Central memory CD4-positive, alpha-beta T cell (primary cell): Measurements from ENCODE around the gene ZDHHC18.
"Not testable (repeated sequence)": the region's sequence is repeated elsewhere in the genome, so short reads cannot be mapped to it uniquely, and the experiment has no call there.

ENCODE experiments used
- DNase-seq: peaks from one replicate; pipeline ENCODE4 v3.0.0; 2022

Gene ZDHHC18

DNA sequence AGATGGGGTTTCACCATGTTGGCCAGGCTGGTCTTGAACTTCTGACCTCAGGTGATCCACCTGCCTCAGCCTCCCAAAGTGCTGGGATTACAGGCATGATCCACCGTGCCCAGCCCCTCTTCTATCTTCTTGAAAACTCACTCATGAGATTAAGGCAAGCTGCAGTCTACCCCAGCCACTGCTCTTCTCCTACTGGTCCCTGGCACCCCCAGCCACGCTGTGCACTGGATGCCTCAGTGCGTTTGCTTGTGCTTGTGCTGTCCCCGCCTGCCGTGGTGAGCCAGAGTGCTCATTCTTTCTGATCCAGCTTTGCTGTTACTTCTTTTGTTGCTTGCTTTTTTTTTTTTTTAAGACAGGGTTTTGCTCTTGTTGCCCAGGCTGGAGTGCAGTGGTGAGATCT is 11.2 kb downstream of the ZDHHC18 start:
- DNase-seq: not testable (repeated sequence)

DNA sequence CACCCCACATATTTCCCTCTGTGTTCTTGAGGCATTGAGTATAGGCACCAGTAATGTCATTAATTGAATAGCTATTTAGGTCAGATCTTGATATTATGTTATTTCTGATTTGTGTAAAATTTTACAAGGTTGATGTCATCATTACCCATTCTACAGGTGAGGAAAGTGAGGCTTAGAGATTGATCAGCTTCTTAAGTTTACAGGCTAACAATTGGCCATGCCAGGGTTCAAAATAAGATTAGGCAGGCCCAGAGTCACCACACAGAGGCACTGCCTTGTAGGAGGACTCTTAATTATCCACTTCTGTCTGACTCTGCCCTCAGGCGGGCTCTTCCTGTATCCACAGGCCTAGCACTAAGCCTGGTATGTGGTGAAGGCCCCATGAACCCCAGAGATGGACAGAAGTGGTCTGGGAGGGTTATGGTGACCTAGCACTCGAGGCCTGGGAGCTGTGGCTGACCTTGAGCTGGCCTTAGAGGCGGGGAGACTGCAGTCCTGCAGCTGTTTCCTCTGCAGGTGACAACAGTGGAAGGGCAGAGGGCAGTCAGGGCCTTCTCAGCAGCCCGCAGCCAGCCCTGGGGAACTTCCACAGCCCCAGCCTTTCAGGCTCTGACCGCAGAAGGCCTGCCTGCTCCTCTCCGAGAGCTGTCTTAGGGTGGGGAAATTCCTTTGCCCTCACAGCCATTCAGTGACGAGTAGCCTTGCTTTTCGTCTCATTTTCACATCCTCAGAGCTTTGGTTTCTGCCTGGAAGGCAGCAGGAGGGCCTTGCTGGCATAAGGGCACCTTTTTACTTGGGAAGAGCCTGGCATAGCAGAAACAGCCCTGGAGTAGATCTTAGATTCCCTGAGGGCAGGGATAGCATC is 12.2 kb downstream of the ZDHHC18 start:
- DNase-seq: peak; percentile 74

DNA sequence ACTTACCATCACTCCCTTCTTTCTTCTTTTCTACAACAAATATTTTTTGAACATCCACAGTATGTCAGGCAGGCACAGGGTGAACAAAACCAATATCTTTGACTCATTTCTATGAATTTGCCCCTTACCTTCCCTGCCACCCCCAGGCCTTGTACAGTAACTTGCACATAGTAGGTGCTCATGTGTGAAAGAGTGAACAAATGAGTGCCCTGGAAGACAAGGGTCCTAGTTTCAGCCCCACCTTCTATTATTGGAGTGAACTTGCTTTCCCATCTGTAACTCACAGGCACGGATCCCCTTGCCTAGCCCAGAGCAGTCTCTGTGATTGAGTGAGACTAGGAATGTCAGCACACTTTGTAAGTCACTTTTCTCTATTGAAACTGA is 12.8 kb downstream of the ZDHHC18 start:
- DNase-seq: no peak

DNA sequence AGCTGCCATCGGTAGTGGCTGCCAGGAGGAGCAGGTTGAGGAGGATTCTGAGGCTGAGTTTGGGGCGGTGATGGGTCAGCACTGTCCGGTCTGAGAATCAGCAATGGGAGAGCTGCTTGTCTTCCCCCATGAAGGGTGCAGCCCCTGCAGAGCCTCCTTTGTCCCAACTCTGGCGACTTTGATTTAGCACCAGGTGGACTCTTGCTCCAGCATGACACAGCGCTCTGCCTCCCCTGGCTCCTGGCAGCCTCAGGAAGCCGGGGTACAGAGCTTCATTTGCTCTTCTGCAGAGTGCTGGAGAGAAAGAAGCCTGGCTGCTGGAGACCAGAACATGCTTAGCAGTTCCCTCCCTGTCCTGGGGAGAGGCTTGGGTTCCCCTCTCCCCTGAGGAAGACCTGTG is 13.3 kb downstream of the ZDHHC18 start:
- DNase-seq: no peak

DNA sequence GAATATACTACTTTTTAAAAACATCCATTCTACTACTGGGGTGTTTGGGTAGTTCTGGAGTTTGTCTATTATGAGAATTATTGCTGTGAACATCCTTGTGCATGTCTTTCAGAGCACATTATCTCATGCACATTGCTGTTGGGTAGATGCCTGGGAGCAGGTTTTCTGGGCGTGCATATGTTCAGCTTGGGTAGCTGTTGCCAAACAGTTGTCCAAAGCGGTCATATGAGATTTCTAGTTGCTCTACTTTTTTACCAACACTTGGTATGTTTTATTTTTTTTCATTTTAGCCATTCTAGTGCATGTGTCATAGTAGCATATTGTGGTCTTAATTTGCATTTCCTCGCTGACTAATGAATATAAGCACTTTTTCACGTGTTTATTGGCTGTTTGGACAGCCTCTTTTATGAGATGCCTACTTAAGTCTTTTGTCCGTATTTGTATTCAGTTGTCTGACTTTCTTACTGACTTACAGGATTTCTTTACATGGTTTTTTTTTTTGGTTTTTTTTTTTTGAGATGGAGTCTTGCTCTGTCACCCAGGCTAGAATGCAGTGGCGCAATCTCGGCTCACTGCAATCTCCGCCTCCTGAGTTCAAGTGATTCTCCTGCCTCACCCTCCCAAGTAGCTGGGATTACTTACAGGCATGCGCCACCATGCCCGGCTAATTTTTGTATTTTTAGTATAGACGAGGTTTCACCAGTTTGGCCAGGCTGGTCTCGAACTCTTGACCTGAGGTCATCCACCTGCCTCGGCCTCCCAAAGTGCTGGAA is 18.1 kb downstream of the ZDHHC18 start:
- no peak for DNase-seq

DNA sequence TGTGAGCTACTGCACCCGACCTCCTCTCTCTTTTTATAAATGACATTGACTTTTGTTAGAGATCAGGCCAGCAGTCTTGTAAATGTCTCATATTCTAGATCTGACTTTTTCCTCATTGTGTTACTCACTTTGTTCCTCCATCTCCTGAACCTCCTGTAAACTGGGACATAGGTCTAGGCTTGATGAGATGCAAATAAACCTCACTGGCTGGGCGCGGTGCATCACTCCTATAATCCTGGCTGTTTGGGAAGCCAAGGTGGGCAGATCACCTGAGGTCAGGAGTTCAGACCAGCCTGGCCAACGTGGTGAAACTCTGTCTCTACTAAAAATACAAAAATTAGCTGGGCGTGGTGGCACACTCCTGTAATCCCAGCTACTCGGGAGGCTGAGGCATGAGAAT is 21.3 kb downstream of the ZDHHC18 start:
- DNase-seq: not testable (repeated sequence)

DNA sequence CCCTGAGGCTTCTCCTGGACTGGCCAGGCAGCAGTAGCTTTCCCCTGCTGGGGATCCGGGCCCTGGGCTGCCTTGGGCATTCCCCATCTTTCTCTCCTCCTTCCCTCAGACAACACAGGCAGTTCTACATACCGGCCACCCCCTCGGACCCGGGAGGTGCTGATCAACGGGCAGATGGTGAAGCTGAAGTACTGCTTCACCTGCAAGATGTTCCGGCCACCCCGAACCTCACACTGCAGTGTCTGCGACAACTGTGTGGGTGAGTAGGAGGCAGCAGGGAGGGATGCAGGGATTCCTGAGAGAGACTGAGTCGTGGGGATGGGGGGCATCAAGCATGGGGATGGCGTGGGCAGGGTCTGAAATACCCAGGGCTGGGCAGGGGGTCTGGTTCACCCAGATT is 22.0 kb downstream of the ZDHHC18 start:
- DNase-seq: no peak

DNA sequence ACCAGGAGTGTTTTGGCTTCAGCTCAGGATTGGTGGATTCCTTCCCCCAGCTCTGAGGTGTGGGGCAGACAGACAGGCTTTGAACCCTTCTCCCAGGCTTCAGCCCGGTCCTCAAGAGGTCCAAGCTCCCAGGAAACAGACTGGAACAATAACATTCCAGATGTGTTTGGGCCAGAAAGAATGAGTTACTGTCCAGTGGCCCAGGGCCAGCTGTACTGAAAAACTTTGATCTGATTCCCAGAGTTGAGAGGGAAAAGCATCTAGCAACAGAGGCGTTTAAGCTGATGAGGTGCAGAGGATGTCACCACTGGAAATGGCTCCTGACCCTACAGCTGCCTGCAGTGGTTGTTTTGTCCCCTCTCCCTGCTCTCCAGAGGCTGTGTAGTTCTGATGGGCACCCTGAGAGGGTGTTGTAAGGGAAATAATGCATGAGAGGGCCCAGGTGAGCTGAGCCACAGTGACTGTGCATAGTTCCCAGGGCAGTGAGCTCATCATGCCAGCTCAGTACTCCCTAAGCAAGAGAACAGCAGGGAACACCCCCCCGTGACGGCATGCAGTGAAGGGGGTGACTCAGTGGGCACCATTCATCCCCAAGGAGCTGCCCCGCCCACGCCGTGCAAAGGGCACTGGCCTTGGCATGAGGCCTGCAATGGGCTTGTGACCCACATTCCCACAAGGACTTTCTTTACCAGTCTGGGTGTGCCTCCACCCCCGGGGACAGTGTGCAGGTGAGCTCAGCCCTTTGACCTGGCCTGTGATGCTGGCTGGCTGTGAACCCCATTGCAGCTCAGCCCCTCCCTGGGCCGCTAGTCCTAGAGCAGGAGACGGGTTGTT is 22.7 kb downstream of the ZDHHC18 start:
- no peak for DNase-seq

DNA sequence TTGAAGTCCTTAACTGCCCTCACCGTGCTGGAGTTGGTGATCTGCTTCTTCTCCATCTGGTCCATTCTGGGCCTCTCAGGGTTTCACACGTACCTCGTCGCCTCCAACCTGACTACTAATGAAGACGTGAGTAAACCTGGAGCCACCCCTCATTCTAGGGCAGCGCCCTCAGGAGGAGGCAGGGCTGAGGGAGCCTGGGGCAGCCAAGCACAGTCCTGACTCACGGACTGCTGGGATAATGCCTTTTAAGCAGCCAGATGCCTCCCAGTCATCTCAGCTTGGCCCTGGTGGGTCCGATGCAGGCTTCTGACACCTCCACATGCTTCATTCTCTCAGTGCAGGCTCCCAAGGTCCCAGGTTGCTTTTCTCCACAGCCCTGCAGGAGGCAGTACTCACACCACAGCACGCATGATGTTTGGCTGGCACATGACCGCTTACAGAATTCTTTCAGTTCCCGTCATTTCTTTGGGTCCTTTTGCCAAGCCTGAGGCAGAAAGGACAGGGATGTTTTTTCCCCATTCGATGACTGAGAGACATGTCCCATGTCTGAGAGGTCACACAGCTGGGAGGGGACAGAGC is 24.7 kb downstream of the ZDHHC18 start:
- no peak for DNase-seq

DNA sequence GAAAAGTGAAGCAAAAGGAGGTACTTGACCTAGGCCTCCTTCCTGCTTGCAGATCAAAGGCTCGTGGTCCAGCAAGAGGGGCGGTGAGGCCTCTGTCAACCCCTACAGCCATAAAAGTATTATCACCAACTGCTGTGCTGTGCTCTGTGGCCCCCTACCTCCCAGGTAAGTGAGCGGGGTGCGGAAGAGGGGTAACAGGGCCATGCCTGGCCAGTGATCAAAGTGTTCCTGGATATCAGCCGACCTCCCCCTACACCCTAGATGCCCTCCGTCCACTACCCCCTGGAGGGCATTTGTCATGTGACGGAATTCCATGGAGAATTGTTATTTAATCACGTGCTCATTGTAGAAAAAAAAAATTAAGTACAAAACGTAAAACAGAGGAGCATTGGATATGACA is 26.2 kb downstream of the ZDHHC18 start:
- DNase-seq: no peak

DNA sequence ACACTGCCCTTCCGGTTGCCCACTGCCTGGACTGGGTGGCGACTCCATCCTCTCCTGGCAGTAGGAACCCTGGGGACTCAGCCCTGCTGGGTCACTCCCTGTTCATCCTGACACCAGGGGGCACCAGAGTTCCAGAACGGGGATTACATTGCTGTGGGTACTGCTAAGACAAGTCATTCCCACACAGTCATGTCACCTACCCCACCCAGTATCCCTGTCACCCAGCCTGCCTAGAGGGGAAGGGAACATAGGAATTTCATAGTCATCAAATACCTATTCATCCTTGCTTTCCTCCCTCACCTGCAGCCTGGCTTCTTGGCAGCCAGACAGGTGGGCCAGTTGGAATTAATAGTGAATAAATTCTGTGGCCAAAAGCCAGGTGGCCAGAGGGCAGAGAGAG is 26.7 kb downstream of the ZDHHC18 start:
- DNase-seq: peak; percentile 64

DNA sequence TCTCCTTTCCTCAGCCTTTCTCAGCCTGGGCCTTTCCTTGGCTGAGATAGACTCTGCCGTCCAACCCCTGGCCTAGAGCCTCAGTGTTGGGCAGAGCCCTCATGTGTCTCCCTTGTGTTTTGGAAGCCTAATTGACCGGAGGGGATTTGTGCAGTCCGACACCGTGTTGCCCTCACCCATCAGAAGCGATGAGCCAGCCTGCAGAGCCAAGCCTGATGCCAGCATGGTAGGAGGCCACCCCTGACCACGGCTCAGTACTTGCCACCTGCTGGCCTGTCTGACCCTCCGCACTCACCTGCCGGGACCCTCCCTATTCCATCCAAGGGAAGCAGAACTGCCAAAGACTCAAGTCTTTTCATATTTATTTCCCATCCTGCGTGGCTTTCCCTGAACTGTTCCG is 27.1 kb downstream of the ZDHHC18 start:
- DNase-seq: no peak

DNA sequence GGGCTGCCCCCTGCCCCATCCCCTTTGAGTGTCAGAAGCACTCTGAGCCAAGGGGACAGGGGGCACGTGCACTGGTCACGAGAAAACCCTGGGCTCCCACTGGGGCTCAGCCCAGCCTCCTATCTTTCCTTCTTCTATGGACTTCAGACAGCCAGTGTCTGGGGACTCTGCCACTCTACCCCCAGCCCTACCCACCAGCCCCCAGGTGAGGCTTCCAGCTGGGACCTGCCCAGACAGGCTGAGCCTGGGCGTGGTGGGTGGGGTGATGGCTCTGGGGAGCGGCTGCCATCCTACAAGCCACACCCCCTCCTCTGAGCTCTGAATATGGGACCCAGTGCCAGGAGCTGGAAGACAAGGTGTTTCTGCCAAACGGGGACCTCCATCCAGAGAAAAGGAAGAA is 28.4 kb downstream of the ZDHHC18 start:
- DNase-seq: no peak

DNA sequence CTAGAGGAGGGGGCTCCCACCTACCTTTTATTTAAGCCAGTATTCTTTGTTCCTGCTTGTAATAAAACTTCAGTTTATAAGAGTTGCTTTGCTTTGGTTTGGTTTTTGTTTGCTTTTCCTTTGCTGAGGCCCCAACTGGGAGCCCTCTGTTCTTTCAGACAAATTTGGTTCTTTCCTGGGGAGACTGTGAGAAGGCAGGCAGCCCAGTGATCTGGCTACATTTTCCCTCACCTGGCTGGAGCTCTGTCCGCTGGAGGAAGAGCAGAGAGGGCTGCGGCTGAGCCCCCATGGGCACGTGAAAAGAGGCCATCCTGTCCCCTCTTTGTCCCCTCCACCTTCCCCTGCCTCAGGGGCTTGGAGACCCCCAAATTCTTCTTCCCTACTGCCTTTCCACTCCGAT is 29.1 kb downstream of the ZDHHC18 start:
- DNase-seq: no peak

DNA sequence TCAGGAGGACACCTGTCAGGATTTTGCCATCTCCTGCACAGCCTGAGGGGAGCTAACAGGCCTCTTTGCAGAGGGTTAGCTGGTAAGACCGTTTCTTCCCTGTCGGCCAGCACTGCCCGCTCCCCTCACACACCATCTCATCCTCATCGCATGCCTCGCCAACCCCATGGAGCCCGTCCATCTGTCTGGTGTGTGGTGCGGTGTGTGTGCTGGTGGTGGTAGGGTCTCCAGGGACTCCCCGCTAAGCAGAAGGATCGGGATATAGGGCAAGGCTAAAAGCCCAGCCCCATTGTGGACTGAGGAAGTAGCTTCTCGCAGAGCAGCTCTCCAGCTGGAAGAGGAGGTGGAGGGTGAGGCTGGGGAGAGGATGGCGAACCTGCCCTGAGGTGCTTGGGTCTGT is 29.7 kb downstream of the ZDHHC18 start:
- no peak for DNase-seq

DNA sequence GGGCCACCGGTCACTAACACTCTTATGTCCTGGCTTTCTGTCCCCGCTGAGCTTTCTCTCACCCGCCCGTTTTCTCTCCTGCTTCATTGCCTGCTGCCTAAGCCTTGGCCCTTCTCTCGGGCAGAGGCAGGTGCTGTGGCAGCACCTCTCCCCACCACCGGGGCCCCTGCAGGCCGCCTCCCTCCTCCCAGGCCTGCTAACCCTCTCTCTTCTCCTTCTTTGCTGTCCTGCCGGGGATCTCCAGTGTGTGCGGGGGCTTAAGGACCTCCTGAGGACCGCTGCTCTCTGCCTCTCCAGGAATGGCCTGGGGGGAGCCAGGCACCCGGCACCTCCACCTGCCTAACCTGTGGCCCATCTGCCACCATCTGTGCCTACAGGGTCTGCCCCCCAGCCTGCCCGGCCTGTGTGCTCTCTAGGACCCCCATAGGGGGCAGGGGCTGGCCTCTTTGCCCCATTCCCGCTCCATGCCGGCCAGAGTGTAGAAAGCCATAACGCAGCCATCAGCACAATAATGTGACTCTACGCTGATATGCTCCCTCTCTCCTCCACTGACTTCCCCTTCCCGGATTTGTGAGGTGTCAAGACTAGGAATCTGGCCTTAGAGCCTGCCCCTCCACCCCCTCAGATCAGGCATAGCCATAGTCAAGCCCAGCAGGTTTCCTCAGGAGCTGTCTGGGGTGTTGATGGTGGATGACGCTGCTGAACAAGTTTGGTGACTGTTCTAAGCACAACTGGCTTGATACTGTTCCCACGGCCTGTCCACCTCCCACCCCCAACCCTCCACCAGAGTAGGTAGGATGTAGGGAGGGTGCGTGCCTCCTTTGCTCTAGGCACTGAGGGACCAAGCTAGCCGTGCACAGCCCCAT is 30.3 kb downstream of the ZDHHC18 start:
- no peak for DNase-seq

DNA sequence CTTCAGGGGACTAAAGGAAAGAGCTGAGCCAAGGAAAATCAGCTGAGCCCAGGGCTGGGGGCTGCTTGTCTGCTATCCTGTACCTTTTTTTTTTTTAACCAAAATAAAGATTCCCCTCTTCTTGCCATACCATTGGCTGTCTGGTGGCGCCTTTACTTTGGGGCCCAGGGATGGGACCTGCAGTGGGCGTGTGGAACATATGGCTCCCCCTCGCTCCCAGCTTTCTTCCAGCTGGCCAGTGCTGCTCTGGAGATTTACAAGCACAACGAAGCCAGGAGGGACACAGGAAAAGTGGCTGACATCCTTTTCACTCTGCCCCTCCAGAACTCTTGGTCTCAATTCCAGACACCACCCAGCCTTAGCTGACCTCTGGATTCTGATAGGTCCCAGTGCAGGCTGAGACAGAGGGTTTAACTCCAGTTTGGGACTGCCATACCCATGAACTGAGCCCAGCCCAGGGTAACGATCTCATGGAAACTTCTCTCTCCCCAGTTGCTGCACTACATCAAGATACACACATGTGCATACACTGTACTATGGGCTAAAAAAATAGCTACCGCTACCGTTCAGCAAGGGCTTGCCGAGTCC is 31.1 kb downstream of the ZDHHC18 start:
- no peak for DNase-seq

DNA sequence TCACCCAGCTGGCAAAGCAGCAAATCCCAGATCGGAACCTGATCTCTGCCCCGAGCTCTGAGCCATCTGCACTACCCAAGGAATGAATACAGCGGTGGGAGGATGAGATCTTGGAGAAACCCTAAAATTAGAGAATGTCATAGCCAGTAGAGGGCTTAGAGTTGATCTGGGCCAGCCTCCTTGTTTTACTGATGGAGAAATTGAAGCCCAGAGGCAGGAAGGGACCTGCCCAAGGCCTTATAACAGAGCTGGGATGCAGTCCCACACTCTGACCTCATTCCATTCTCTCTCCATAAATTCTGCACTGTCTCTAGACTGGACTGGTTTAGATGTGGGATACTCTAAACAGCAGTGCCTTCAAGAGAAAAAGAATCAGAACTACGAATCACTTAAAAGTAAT is 31.7 kb downstream of the ZDHHC18 start:
- no peak for DNase-seq

DNA sequence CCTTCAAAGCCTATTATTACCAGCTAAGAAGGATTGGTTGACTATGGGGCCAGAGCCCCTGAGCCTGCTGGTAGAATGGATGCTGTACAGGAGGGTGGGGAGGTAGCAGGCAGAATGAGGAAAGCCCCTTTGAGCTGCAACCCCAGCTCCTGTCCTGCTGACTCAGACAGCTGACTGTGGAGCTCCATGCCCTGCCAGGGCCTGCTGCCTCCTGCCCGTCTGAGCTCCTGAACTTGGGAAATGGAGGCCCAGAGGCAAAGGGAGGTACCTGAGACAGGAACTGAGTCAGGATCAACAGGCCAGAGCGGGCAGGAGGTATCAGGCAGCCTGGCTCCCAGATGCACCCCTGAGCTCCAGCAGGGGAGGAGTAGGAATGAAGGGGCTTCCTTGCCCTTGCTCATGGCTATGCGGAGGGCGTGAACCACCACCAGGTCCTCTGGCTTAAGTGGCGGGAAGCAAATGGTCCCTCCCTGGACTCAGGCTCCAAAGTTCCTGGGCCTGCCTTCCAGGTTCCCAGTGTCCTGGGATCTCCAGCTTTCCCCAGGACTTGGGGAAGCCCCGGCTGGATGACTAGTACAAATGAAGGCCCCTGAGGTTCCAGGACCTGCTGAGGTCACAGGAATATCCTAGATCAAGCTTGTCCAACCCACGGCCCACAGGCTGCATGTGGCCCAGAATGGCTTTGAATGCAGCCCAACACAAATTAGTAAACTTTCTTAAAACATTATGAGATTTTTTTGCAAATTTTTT is 32.6 kb downstream of the ZDHHC18 start:
- DNase-seq: no peak

DNA sequence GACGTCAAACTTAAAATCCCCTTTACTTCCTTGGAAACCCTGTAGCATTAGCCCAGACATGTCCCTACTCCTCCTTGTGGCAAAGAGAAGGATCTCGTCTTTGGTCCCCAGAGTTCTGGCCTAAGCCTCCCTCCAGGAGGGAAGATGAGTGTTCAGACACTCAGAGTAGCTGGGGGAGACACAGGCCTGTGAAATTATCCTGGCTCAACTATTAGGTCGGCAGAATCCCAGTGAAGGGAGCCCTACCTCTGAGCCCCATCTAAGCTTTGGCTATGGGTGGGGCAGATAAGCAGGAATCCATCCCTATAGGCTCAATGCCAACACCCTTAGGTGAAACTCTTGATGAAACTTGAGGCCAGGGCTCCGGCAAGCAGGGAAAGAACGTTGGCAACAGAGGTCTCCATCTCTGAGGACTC is 34.8 kb downstream of the ZDHHC18 start:
- no peak for DNase-seq

DNA sequence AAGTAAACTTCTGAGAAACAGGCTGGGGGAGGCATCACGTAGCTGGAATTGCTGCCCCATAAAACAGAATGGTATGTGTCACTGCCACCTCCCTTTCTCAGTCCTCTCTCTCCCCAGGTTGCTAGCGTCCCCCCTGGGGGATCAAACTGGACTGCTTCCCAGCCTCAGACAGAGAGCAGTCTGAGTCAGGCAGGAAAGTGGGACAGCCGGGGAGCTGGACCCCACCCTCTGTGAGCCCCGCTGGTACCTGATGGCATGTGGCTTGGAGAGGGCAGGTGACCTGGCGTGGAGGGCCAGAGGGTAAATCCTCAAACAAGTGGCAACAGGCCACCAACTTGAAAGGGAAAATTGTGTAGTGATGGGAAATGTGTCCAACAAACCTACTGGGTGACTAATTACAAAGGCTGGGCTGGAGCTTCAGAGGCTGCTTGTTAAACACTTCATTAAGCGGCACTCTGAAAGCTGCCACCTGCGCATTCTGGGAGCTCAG is 35.4 kb downstream of the ZDHHC18 start:
- no peak for DNase-seq
